NCI-H2196 (cell line): ENCODE results near the gene MANSC1.
"Not testable (repeated sequence)": the region's sequence is repeated elsewhere in the genome, so short reads cannot be mapped to it uniquely, and the experiment has no call there.

Source experiments
- DNase-seq: peaks from one replicate; lab custom pipeline; 2025; ENCODE audit not compliant: unreplicated experiment; lab: John Stamatoyannopoulos, UW

The MANSC1 gene

GRCh38 chr12:12365931-12366431 lies 15.9 kb upstream of the MANSC1 start:
- no peak for DNase-seq

DNA sequence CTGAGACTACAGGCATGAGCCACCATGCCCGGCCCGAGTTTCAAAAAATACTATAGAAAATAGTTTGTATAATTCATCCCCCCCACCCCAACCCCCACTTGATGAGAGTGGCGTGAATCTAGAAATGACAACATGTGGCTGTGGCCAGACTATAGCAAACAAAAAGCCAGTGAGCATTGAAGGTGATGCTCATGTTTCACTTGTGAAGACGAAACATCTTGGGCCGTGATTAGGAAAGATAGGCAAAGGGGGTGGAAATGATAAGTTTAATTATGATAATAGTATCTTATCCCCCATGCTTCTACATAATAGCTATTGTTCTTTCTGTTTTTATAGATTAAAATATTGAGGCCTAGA lies 15.4 kb upstream of the MANSC1 start:
- DNase-seq: no peak

- no peak for DNase-seq
These were observed 14.9 kb upstream of the MANSC1 start for GRCh38 chr12:12364787-12365445.

DNA sequence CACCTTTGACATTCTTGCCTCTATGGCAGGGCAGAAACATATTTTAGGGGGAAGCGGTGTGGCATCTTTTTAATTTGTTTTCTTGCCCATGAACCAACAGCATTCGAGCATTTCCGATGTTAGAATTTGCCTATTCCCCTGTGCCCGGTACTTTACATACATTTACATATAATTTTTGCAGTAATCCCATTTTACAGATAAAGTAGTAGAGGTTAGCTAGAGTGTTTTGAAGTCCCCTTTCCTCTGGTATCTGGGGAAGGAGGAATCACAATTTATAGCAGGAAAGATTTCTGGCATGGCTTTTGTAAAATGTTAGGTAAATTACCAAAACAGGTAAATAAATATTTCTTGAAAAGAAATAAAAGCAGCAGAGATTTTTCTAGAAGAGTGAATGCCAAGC lies 8.5 kb upstream of the MANSC1 start:
- no peak for DNase-seq

GRCh38 chr12:12357719-12358461 lies 7.8 kb upstream of the MANSC1 start:
- no peak for DNase-seq

DNA sequence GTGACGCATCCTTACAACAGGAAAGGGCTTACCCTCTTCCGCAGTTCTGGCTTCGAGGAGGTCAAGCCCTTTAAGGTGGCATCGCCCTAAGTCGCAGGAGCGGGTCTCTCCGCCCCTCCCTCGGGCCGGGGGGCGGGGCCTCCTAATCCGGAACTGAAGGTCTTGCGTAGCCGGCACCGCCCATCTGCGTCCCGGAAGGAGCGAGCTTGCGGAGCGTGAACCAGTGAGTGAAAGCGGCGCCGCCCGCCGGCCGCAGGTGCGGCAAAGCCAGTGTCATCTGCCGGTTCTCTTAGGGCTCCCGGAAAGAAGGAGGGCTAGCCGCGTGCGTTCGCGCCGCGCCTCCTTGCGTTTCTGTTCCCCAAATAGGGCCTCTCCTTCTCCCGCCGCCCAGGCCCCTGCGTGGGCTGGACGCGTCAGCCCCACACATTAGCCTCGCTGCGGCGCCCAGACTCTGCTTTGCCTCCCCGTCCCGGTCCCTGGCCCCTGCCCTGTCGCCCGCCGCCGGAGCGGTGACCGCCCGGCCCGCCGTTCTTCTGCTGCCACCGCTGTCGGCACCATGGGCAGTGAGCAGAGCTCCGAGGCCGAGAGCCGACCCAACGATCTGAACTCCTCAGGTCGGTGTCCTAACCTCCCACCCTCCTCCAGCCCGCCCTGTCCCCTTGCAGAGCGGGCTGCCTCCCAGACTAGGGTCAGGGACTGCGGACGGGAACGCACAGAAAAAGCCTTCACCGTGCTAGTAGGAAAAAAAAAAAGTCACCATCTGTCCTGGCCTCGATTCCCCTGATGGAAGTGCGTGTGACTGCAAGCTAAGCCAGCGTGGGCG lies 7.1 kb upstream of the MANSC1 start, which contains the start of gene BORCS5:
Gene BORCS5, plus strand, starts transcription at position 183 of the 823 bp plus-strand sequence. Its CDS starts 374 bp downstream, at position 557.
- DNase-seq: peak; percentile 88

DNA sequence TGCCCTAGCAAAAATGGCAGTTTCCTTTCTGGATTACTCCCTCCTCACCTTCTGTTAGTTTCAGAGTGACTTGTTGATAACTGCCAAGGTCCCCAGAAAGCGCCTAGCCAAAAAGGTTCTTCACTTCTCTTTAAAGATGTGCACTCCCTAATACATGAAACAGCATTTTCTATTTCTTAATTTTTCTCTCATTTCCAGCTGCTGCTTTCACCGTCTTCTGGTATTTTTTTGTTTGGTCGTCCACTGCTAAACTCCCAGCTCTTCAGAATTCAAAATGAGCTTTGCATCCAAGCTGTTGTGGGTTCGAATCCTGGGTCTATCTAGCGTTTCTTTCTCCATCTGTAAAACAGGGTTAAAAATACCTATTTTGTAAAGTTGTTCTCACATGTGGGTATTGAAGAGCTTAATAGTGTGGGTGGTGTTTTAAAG lies 6.4 kb upstream of the MANSC1 start:
- no peak for DNase-seq

- DNase-seq: no peak
These were observed 3.8 kb upstream of the MANSC1 start for GRCh38 chr12:12353807-12354206.

- DNase-seq: no peak
These were observed 3.2 kb upstream of the MANSC1 start for GRCh38 chr12:12353276-12353675.

DNA sequence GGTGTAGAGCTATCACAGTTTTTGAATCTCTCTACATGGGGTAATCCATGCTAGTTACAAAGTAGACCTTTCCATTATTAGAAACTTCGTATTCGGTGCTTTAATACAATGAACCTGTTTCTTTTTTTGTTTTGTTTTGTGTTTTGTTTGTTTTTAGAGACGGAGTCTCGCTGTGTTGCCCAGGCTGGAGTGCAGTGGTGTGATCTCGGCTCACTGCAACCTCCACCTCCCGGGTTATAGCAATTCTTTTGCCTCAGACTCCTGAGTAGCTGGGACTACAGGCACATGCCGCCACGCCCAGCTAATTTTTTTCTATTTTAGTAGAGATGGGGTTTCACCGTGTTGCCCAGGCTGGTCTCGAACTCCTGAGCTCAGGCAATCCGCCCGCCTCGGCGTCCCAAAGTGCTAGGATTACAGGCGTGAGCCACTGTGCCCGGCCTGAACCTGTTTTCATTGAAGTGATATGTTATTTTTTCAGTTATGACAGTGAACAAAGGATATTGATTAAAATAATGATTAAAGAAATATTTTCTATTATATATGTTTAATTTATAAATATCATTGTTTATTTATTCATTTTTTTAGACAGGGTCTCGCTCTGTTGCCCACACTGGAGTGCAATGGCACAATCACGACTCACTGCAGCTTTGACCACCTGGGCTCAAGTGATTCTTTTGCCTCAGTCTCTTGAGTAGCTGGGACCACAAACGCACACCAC lies 1.6 kb upstream of the MANSC1 start:
- DNase-seq: not testable (repeated sequence)

GRCh38 chr12:12350868-12351463 lies 924 bp upstream of the MANSC1 start:
- DNase-seq: no peak

- DNase-seq: no peak
These were observed 11.4 kb downstream of the MANSC1 start for GRCh38 chr12:12338527-12339168.

- DNase-seq: no peak
These were observed 13.5 kb downstream of the MANSC1 start for GRCh38 chr12:12336511-12336910.

DNA sequence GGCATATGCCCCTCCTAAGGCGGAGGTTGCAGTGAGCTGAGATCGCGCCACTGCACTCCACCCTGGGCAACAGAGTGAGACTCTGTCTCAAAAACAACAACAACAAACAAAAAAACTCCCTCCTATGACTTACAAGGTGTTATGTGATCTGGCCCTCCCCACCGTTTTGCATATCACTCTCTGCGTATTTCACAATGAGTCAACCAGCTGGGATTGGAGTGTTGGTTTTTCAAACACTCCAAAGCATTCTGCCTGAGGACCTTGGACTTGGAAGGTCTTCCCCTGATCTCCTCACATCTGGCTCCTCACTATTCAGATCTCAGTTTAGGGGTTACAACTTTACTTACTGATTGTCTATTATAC lies 14.0 kb downstream of the MANSC1 start:
- no peak for DNase-seq

- DNase-seq: peak; percentile 23
These were observed 15.5 kb downstream of the MANSC1 start for GRCh38 chr12:12334367-12335040.

DNA sequence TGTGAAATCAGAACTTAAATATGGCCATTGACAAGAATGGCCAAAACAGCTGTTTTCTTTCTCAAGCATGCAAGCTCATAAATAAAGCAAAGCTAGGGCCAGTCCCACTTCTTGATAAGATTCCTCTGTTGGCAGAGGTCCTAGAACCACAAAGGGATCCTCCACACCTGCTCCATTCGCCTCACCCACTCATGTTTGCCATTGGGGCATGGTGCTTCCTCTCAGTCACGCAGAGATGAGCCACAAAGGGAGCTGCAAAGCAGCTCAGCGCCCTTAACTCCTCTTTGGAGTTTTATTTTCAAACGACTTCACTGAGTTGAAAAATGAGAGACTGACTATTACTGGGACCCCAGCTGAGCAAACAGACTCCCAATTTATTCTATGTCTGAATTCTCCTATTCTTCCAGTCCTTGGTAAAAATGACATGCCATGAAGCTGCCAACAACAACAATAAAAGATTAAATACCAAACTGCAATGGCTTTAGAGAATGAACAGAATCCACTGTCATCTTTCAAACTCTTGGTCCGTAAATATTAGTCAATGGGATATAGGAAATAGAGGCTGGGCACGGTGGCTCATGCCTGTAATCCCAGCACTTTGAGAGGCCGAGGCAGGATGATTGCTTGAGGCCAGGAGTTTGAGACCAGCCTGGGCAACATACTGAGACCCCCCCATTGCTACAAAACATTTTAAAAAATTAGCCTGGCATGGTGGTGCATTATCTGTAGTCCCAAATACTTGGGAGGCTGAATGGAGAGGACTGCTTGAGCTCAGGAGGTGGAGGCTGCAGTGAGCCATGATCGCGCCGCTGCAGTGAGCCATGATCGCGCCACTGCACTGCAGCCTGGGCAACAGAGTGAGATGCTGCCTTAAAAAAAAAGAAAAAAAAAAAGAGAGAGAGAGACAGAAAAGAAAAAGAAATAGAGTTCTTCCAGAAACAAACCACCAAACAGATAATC lies 16.4 kb downstream of the MANSC1 start:
- peak; percentile 52 for DNase-seq

DNA sequence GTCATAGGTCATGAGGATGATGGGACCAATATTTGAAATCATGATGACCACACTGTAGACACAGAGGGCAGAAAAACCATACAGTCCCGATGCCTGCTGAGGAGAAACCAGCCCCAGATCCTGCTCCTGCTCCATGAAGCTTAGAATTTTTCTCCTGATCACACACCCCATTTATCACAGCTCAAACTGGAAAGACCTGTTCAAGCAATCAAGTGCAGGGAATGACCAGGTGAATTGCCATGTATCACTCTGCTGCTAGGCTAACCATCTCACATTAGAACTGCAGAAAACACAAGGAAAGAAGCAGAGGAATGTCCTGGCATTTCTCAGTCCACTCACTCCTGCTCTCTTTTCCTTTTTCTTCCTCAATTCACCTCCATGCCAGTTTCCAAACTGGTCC lies 18.1 kb downstream of the MANSC1 start:
- DNase-seq: no peak

DNA sequence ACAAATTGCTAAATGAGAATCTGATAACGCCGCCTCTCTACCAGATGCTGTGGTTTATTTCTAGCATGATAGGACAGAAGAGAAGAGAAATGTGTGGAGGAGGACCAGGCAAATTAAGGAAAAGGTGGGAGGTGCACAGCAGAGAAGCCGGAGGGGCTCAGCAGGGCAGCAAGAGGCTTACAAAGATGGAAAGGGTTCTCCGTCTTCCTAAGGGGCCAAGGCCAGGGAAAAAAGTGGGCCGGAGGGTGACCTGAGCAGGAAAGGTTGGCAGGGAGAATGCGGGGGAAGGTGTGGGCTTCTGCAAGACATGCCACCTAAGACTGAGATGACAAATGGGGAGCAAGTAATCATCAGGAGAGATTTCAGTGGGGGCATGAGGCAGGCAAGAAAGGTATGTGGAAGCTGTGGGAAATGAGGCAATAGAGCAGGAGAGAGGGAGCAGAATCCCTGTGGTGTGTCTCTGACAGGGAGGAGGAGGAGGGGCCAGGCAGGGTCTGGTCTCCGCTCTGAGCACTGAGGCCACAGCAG lies 18.7 kb downstream of the MANSC1 start:
- DNase-seq: no peak
